Right ventricle myocardium inferior (tissue), 1 donor: ENCODE measurements around the gene CD59. TPM values are rescaled to one million over a fixed set of nuclear protein-coding genes. Genes with fewer than 3 reads are reported as not detected.

ENCODE experiments used
- ATAC-seq: fragments of 200-7000 bp; cut with Tn5 transposase; one replicate; pipeline ENCODE4 v1.9.1; 2020; ENCODE audit warnings: mild to moderate bottlenecking, moderate library complexity
- DNase-seq: peaks from one replicate; pipeline ENCODE4 v3.0.0; 2021; ENCODE audit errors: missing footprints
- intact Hi-C: fragments of 100-400 bp; cut with DNase I; formaldehyde crosslinking; loops from one replicate; pipeline ENCODE4 v1.11.0; 2022
- total RNA-seq: library from RNA; stranded (reverse); fragmentation: NEBNext Ultra II Directional; extraction: Animal tissue kit (Norgen Biotek cat#: 25700); gene quantifications from one replicate; pipeline ENCODE4 v1.2.1, GENCODE V29; 2021
- donor health status: DM: no; HTN: yes; CAD: no; lungs with severe emphysema.

Gene CD59
- total RNA-seq, 1 donor from 2014 or later: 817 TPM

GRCh38 chr11:33700063-33700501 is 36.1 kb downstream of the CD59 start:
- DNase-seq (no peak), ATAC-seq (no peak)
- intact Hi-C loops: loop anchor here (2.0 kb wide), 1 partner anchor 35 kb away; no protein-coding TSS in a partner anchor

DNA sequence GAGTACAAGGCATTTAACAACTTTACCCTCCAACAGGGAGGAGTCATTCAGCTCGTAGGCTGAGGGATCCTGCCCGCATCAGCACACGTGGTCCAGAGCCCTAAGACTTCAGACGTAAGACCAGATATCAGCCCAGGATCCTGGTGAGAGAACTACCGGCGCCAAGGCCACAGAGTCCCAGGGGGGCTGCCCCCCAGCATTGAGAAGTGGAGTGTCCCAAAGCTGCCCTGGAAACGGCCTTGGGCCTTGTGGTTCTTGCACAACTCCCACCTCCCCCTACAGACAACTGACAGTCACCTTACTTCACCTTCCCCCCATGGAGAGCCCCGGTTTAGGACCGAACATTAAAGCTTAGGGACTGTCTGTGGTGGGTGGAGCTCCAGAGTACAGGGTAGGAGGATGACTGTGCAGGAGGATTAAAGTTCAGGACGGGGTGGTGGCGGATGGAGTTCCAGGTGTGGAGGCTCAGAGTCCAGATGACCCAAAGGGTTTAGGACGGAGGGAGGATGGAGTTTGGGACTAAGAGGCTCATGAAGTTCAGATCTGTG is 36.6 kb downstream of the CD59 start:
- intact Hi-C loops: loop anchor here (2.0 to 10.0 kb wide), 3 partner anchors 35 to 445 kb away; partner anchors contain the start of gene HIPK3
- DNase-seq: no peak
- ATAC-seq: no peak

GRCh38 chr11:33698921-33699320 is 37.3 kb downstream of the CD59 start:
- ATAC-seq: no peak
- DNase-seq: no peak
- intact Hi-C loops: loop anchor here (5.0 to 10.0 kb wide), 2 partner anchors 128 to 444 kb away; partner anchors contain the start of gene HIPK3

DNA sequence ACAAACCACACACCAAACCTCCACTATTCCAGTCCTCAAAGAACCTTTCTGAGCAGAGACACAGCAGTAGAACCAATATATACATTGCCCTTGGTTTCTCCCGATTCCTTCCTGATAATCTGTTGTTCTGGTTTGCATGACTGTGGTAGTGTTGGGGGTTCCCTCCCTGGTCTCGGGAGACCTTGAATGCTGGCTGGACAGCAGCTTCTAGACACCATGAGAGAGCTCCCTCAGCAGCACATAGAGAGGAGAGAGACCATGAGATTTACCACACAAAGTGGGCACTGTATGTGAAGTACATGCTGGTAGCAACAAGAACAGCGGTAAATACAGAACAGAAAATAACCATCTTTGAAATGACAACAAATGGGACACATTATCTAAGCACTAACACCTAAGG is 38.2 kb downstream of the CD59 start:
- DNase-seq (no peak), ATAC-seq (no peak)
- intact Hi-C loops: loop anchor here (5.0 to 10.0 kb wide), 2 partner anchors 129 to 443 kb away; partner anchors contain the start of gene HIPK3

DNA sequence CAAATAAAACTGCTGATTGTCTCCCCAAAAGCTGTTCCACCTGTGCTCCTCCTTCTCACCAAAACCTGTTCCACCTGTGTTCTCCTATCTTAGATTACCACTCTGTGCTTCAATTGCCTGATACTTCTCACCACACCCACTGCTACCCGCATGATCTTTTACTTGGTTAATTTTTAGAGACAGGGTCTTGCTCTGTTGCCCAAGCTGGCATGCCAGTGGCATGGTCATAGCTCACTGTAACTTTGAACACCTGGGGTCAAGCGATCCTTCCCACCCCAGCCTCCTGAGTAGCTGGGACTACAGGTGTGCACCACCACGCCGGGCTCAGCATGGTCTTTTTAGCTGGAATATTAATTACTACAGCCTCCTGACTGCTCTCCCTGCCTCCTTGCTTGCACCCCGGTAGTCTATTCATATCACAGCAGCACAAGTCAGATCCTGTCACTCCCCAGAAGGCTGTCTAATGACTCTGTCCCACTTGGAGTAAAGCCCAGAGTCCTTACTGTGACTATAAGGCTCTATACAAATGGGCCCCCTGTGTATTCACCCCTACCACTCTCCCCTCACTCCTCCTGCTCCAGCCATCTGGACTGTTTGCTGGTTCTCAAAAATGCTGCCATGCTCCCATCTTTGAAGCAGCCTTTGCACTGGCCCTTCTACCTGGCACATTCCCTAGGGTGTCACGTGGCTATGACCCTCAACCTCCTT is 39.1 kb downstream of the CD59 start:
- no peak for ATAC-seq
- no peak for DNase-seq
- intact Hi-C loops: loop anchor here (5.0 to 10.0 kb wide), 2 partner anchors 130 to 442 kb away; partner anchors contain the start of gene HIPK3

- ATAC-seq: no peak
- DNase-seq: no peak
- intact Hi-C loops: loop anchor here (5.0 to 10.0 kb wide), 2 partner anchors 131 to 442 kb away; partner anchors contain the start of gene HIPK3
Measured at GRCh38 chr11:33696411-33696810, 39.8 kb downstream of the CD59 start.

- DNase-seq: peak; percentile 39
- intact Hi-C loops: loop anchor here (5.0 to 10.0 kb wide), 2 partner anchors 132 to 440 kb away; partner anchors contain the start of gene HIPK3
- no peak for ATAC-seq
Measured at GRCh38 chr11:33695051-33695566, 41.1 kb downstream of the CD59 start.

- ATAC-seq (no peak), DNase-seq (no peak)
- intact Hi-C loops: loop anchor here (5.0 to 10.0 kb wide), 3 partner anchors 133 to 532 kb away; partner anchors contain the start of genes CSTF3 and HIPK3
Measured at GRCh38 chr11:33694346-33695050, 41.7 kb downstream of the CD59 start.

- intact Hi-C loops: loop anchor here (5.0 to 10.0 kb wide), 2 partner anchors 438 to 530 kb away; partner anchors contain the start of genes CSTF3 and HIPK3
- DNase-seq (no peak), ATAC-seq (no peak)
Measured at GRCh38 chr11:33692541-33692940, 43.7 kb downstream of the CD59 start.

GRCh38 chr11:33692013-33692504 is 44.2 kb downstream of the CD59 start:
- ATAC-seq: peak; percentile 63
- DNase-seq: peak; percentile 76
- intact Hi-C loops: loop anchor here (5.0 to 10.0 kb wide), 2 partner anchors 437 to 530 kb away; partner anchors contain the start of genes CSTF3 and HIPK3

DNA sequence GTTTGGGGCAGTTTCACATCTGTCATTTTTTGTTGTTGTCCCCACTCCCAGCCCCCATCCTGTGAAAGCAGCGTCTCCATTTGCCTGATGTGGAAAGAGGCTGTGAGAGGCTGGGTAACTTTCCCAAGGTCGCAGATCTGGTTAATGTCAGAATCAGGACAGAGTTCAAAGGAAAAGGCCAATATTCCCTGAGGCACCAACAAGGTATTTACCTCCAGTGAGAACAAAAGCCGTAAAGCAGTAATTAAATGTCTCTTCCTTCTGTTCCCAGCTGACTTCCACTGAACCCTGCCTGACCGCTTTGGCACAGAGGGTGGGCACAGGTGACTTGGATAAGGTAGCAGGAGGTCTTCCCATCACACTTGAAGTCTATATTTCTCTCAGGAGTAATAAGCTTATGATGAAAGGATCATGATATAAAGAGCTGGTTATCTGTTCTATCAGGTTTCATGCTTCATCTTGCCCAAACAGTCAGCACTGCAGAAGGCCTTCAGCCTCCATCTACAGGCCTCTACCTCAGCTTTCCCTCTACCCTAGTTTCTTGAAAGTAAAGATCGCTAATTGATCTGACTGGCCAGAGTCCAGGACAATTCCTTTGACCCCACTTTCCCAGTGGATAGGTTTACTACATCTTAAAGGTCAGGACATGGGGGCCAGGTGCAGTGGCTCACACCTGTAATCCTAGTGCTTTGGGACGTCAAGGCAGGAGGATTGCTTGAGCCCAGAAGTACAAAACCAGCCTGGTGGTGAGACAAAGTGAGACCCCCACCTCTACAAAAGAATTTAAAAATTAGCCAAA is 45.0 kb downstream of the CD59 start:
- intact Hi-C loops: loop anchor here (5.0 to 10.0 kb wide), 2 partner anchors 436 to 529 kb away; partner anchors contain the start of genes CSTF3 and HIPK3
- no peak for ATAC-seq
- peak; percentile 11 for DNase-seq

DNA sequence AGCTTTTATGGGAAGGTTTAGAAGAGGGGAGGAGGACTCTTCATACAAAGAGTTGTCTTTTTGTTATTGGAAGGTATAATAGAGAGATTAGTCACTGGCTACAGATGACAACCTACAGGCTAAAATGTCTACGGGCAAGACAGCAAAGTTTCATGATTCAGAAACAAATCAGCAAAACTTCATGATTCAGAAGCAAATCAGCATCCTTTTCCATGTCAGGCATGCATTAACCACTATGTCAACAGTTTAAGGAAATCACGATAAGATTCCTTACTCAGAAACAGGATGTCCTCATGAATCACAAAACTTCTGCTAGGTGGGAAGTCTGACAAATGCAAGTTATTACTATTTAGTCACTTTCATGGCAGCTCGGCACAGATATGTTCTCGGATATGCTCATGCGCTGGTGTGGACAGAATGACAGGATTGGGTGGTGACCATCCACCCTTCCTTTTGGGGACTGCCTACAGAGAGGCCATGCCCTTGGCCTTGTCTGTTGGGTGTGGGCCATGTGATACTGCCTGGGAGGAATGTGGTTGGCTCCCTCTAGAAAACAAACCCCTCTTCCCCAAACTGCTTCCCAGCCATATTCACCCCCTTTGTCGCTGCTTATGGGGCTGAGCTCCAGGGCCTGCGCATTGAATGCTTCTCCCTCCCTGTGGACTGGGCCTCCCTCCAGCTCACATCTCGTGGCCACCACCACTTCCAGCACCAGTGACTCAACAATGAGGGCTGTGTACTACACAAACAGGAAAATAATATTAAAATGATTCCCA is 45.7 kb downstream of the CD59 start:
- DNase-seq (peak; percentile 80), ATAC-seq (peak; percentile 83)
- intact Hi-C loops: loop anchor here (5.0 to 10.0 kb wide), 2 partner anchors 436 to 528 kb away; partner anchors contain the start of genes CSTF3 and HIPK3

DNA sequence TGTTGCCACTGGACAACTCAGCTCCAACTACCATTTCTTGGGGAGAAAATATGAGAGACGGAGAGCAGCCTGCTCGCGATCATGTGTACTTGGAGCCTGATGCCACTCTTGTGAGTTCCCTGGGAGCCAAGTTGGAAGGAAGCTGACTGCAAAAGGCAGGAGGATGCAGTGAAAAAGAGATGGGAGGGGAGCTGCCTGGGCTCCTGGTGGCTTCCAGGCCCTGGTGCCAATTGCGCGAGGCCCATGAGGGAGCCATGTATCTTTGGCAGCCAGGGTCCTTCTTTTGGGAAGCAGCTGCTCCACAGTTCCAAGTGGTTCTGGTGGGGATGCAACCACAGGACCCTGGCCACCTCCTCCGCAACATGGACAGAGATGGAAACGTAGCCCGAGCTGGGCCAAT is 46.7 kb downstream of the CD59 start:
- intact Hi-C loops: no loop called here
- DNase-seq (no peak), ATAC-seq (no peak)

DNA sequence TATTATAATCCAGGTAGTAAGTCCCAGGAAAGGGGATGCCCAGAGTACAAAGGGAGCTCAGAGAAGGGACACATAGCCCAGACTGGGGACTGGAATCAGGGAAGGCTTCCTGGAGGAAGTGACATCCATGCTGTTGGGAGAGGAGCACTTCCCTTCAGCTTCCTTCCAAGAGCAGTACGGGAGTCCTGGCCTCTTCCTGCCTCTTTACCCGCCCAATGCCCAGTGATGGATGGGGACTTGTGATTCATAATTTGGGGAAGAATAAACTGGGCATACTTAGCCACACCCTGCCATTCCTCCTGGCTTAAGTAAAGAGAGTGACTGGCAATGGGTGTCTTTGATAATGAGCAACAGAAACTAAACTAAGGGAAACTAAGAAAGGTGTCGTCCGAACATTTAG is 47.1 kb downstream of the CD59 start:
- no peak for DNase-seq
- ATAC-seq: no peak
- intact Hi-C loops: no loop called here

DNA sequence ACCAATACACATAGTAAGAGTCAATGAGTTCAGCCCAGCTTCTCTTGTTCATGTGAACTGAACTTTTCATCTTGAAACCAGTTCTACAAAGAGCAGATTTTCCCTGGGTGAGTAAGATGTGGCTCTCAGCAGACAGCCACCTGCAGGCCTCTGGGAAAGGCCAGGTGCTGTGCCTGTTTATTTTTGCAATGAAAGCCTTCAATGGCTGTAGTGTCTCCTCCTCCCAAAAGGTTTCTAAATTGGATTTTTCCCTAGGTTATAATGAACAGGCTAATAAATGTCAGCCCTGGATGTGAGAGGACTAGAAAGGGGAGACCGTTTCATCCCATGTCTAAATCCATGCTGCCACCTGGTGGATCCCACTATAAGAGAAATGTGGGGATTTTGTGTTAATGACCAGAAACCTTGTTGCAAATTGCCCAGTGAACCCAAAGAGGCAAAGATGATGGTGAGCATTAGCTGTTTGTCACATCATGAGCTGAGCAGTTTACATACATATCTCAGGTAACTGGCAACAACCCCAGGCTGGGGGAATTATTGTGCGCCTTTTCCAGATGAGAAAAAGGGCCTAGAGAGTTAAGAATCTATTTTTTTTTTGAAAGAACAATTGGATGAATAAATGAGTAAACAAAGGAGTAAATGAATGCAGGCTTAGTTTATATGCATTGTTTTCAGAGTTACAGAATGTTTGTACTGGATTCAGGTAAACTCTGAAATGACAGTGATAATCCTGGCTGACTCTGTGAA is 48.3 kb downstream of the CD59 start:
- DNase-seq: no peak
- intact Hi-C loops: loop anchor here (1.0 kb wide), 2 partner anchors 145 to 326 kb away; no protein-coding TSS in a partner anchor
- no peak for ATAC-seq

DNA sequence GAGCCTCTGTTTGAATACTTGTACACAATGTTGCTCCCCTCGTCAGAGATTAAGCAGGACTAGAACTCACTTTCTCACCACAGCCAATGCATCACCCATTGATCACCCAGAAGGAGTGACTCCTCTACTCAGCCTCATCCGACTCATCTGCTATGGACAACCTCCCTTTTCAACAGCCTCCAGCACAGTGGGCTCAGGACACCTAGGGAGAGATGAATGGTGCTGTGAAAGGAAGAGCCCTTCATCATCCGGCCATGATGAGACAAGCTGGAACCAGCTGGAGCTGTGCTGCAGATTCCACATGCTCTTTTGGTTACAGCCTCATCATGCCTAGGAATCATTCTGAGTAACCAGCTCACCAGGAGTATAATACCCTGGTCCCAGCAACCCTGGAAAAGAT is 51.1 kb downstream of the CD59 start:
- no peak for DNase-seq

More for the DNA sequence above, 51.1 kb downstream of the CD59 start:
- no peak for ATAC-seq
- intact Hi-C loops: no loop called here
